Aortic smooth muscle cell (primary cell): ENCODE measurements around the gene IPO4. TPM values are rescaled to one million over a fixed set of nuclear protein-coding genes. Genes with fewer than 3 reads are reported as not detected.

ENCODE experiments used
- total RNA-seq: library from RNA; depleted of rRNA; stranded (reverse); fragments of >200 nt; gene quantifications from 2 replicates; pipeline ENCODE4 v1.2.3, GENCODE V29; 2014

Gene IPO4
- total RNA-seq, 1 donor from 2014 or later: 32.3 TPM

Other genes with a start within 250 kb of the IPO4 start
- 37.0 and 52.1 TPM in 2 replicates for gene DHRS4, start 235.0 kb downstream of the IPO4 start, total RNA-seq
- gene DHRS4L2, start 199.9 kb downstream of the IPO4 start, total RNA-seq: 9.2 and 18.4 TPM in 2 replicates
- under 0.01 TPM in 1 of 2 replicates, not detected in the other for gene CARMIL3, start 136.8 kb downstream of the IPO4 start, total RNA-seq
- not detected in 2 replicates for gene CPNE6, start 117.3 kb downstream of the IPO4 start, total RNA-seq
- gene PCK2, start 94.5 kb downstream of the IPO4 start, total RNA-seq: 8.6 and 10.2 TPM in 2 replicates
- gene DCAF11, start 74.0 kb downstream of the IPO4 start, total RNA-seq: 63.2 and 68.4 TPM in 2 replicates
- 0.75 and 0.79 TPM in 2 replicates for gene NRL, start 73.9 kb downstream of the IPO4 start, total RNA-seq
- gene FITM1, start 58.2 kb downstream of the IPO4 start, total RNA-seq: 0.13 and 0.19 TPM in 2 replicates
- 97.5 and 122 TPM in 2 replicates for gene PSME1, start 52.6 kb downstream of the IPO4 start, total RNA-seq
- 19.2 and 29.5 TPM in 2 replicates for gene EMC9, start 47.2 kb downstream of the IPO4 start, total RNA-seq
- gene PSME2, start 42.2 kb downstream of the IPO4 start, total RNA-seq: 114 and 116 TPM in 2 replicates
- gene RNF31, start 41.3 kb downstream of the IPO4 start, total RNA-seq: 31.8 and 33.7 TPM in 2 replicates
- gene IRF9, start 27.6 kb downstream of the IPO4 start, total RNA-seq: 102 and 108 TPM in 2 replicates
- gene REC8, start 16.7 kb downstream of the IPO4 start, total RNA-seq: 0.66 and 1.4 TPM in 2 replicates
- gene TM9SF1, start 6.6 kb upstream of the IPO4 start, total RNA-seq: 52.8 and 58.4 TPM in 2 replicates
- 0.19 TPM in 1 of 2 replicates, not detected in the other for gene TSSK4, start 16.9 kb upstream of the IPO4 start, total RNA-seq
- gene CHMP4A, start 24.7 kb upstream of the IPO4 start, total RNA-seq: 25.6 and 31.3 TPM in 2 replicates
- 17.4 and 21.1 TPM in 2 replicates for gene MDP1, start 27.2 kb upstream of the IPO4 start, total RNA-seq
- 300 and 324 TPM in 2 replicates for gene NEDD8, start 43.6 kb upstream of the IPO4 start, total RNA-seq
- gene GMPR2, start 44.1 kb upstream of the IPO4 start, total RNA-seq: 93.1 and 102 TPM in 2 replicates
- gene TINF2, start 53.8 kb upstream of the IPO4 start, total RNA-seq: 51.5 and 55.1 TPM in 2 replicates
- gene TGM1, start 74.4 kb upstream of the IPO4 start, total RNA-seq: 0.25 and 0.40 TPM in 2 replicates
- gene RABGGTA, start 82.8 kb upstream of the IPO4 start, total RNA-seq: 20.0 and 21.7 TPM in 2 replicates
- gene DHRS1, start 111.0 kb upstream of the IPO4 start, total RNA-seq: 14.5 and 20.0 TPM in 2 replicates
- gene NOP9, start 111.0 kb upstream of the IPO4 start, total RNA-seq: 16.8 and 22.3 TPM in 2 replicates
- gene CIDEB, start 119.2 kb upstream of the IPO4 start, total RNA-seq: 0.68 and 1.1 TPM in 2 replicates
- gene LTB4R2, start 121.3 kb upstream of the IPO4 start, total RNA-seq: 2.0 and 2.6 TPM in 2 replicates
- gene LTB4R, start 122.7 kb upstream of the IPO4 start, total RNA-seq: 0.75 and 1.1 TPM in 2 replicates
- gene ADCY4, start 146.3 kb upstream of the IPO4 start, total RNA-seq: 2.6 and 2.9 TPM in 2 replicates
- 0.19 and 0.40 TPM in 2 replicates for gene RIPK3, start 151.2 kb upstream of the IPO4 start, total RNA-seq
- 32.8 and 34.5 TPM in 2 replicates for gene NFATC4, start 179.4 kb upstream of the IPO4 start, total RNA-seq
- gene NYNRIN, start 210.2 kb upstream of the IPO4 start, total RNA-seq: 4.1 and 6.5 TPM in 2 replicates
- gene CBLN3, start 240.9 kb upstream of the IPO4 start, total RNA-seq: 3.0 and 4.5 TPM in 2 replicates
- 48.1 and 48.2 TPM in 2 replicates for gene KHNYN, start 241.1 kb upstream of the IPO4 start, total RNA-seq